GM23338 (cell line): Measurements from ENCODE around the gene ADCYAP1R1. TPM values are rescaled to one million over a fixed set of nuclear protein-coding genes. Genes with fewer than 3 reads are reported as not detected.

ENCODE experiments used
- ATAC-seq: fragments of 200-7000 bp; cut with Tn5 transposase; 3 replicates; pipeline ENCODE4 v1.9.1; 2020
- DNase-seq: peaks from one replicate; pipeline ENCODE4 v3.0.0-alpha.2; 2015; ENCODE audit warnings: low spot score
- H2AFZ ChIP-seq: fragments of 200-600 bp; sonication (generic); 2 replicates; pipeline ENCODE4 v1.8.0; 2016; ENCODE audit warnings: antibody characterized with exemption, mild to moderate bottlenecking, moderate library complexity
- H3F3A ChIP-seq: fragments of 200-600 bp; sonication (generic); replicated peaks from 2 replicates; pipeline ENCODE4 v1.8.0; 2017; ENCODE audit warnings: antibody characterized with exemption, mixed run types, low read depth
- H3K27ac ChIP-seq: fragments of 200-600 bp; sonication (generic); 2 replicates; pipeline ENCODE4 v1.6.1; 2016; ENCODE audit warnings: low read depth
- H3K27me3 ChIP-seq: fragments of 200-600 bp; sonication (generic); 2 replicates; pipeline ENCODE4 v1.8.0; 2016; ENCODE audit warnings: mild to moderate bottlenecking, mixed run types, moderate library complexity; ENCODE audit not compliant: insufficient read depth
- H3K36me3 ChIP-seq: fragments of 200-600 bp; sonication (generic); 2 replicates; pipeline ENCODE4 v1.8.0; 2016; ENCODE audit warnings: mild to moderate bottlenecking; ENCODE audit not compliant: insufficient read depth
- H3K4me1 ChIP-seq: fragments of 200-600 bp; sonication (generic); 2 replicates; pipeline ENCODE4 v1.8.0; 2016; ENCODE audit warnings: mild to moderate bottlenecking, moderate library complexity; ENCODE audit not compliant: insufficient read depth
- H3K4me2 ChIP-seq: fragments of 200-600 bp; sonication (generic); 2 replicates; pipeline ENCODE4 v1.7.1; 2017; ENCODE audit warnings: mixed run types
- H3K4me3 ChIP-seq: fragments of 200-600 bp; sonication (generic); 2 replicates; pipeline ENCODE4 v1.6.1; 2016; ENCODE audit warnings: mixed run types
- H3K79me2 ChIP-seq: fragments of 200-600 bp; sonication (generic); replicated peaks from 2 replicates; pipeline ENCODE4 v1.8.0; 2017; ENCODE audit warnings: mild to moderate bottlenecking; ENCODE audit not compliant: insufficient read depth
- H3K9me2 ChIP-seq: fragments of 200-600 bp; sonication (generic); 2 replicates; pipeline ENCODE4 v1.8.0; 2017; ENCODE audit not compliant: insufficient read depth
- H4K20me1 ChIP-seq: fragments of 200-600 bp; sonication (generic); replicated peaks from 2 replicates; pipeline ENCODE4 v1.8.0; 2017; ENCODE audit warnings: mild to moderate bottlenecking; ENCODE audit not compliant: insufficient read depth
- H3K27ac Mint-ChIP-seq: 2 replicates; pipeline ENCODE4 v1.8.0; 2020; ENCODE audit warnings: inconsistent platforms, mild to moderate bottlenecking, moderate library complexity, mixed read lengths
- H3K27me3 Mint-ChIP-seq: 3 replicates; pipeline ENCODE4 v1.8.0; 2022; ENCODE audit warnings: low read depth, mild to moderate bottlenecking, moderate library complexity, mixed read lengths, inconsistent platforms; ENCODE audit not compliant: insufficient read depth, poor library complexity
- H3K36me3 Mint-ChIP-seq: 3 replicates; pipeline ENCODE4 v1.8.0; 2021; ENCODE audit warnings: low read depth, mild to moderate bottlenecking, inconsistent platforms, moderate library complexity, mixed read lengths
- H3K4me1 Mint-ChIP-seq: 3 replicates; pipeline ENCODE4 v1.8.0; 2020; ENCODE audit warnings: mild to moderate bottlenecking, inconsistent platforms, mixed read lengths
- H3K4me3 Mint-ChIP-seq: 3 replicates; pipeline ENCODE4 v1.8.0; 2021; ENCODE audit warnings: moderate library complexity, mild to moderate bottlenecking, inconsistent platforms, mixed read lengths
- H3K9me3 Mint-ChIP-seq: 3 replicates; pipeline ENCODE4 v1.8.0; 2020; ENCODE audit warnings: moderate library complexity, mild to moderate bottlenecking, inconsistent platforms, mixed read lengths
- CREB1 ChIP-seq: fragments of 250-450 bp; sonication (Bioruptor Pico); IDR thresholded peaks from 2 replicates; pipeline ENCODE4 v1.5.0; 2020; ENCODE audit warnings: low read depth, mild to moderate bottlenecking, moderate library complexity
- EZH2 ChIP-seq: fragments of 200-600 bp; sonication (generic); IDR thresholded peaks from one replicate; pipeline ENCODE4 v1.8.0; 2017; ENCODE audit warnings: antibody characterized with exemption, mild to moderate bottlenecking, low read depth; ENCODE audit not compliant: unreplicated experiment
- EZH2phosphoT487 ChIP-seq: fragments of 200-600 bp; sonication (generic); IDR thresholded peaks from one replicate; pipeline ENCODE4 v1.8.1; 2018; ENCODE audit warnings: antibody characterized with exemption; ENCODE audit not compliant: unreplicated experiment
- JUNB ChIP-seq: IDR thresholded peaks from one replicate; pipeline ENCODE4 v1.6.1; 2016; ENCODE audit warnings: antibody characterized with exemption; ENCODE audit not compliant: unreplicated experiment
- NANOG ChIP-seq: IDR thresholded peaks from 2 replicates; pipeline ENCODE4 v1.6.1; 2016; ENCODE audit warnings: antibody characterized with exemption, borderline replicate concordance
- POLR2AphosphoS5 ChIP-seq: IDR thresholded peaks from 2 replicates; pipeline ENCODE4 v1.6.1; 2016; ENCODE audit warnings: antibody characterized with exemption, low read depth
- STAT1 ChIP-seq: IDR thresholded peaks from one replicate; pipeline ENCODE4 v1.6.1; 2016; ENCODE audit warnings: antibody characterized with exemption; ENCODE audit not compliant: unreplicated experiment
- ZNF114 ChIP-seq: fragments of 250-450 bp; sonication (Bioruptor Pico); IDR thresholded peaks from 2 replicates; pipeline ENCODE4 v1.5.0; 2020; ENCODE audit warnings: mild to moderate bottlenecking, moderate library complexity
- ZNF331 ChIP-seq: fragments of 250-450 bp; sonication (Bioruptor Pico); IDR thresholded peaks from 2 replicates; pipeline ENCODE4 v1.5.0; 2020; ENCODE audit warnings: low read depth, mild to moderate bottlenecking, moderate library complexity
- polyA plus RNA-seq: library from polyadenylated mRNA; unstranded; fragments of >200 nt; fragmentation: Nextera tagmentation; extraction: Ambion mirVana; gene quantifications from 2 replicates; pipeline ENCODE4 v1.2.1, GENCODE V29; 2016
- total RNA-seq: library from RNA; depleted of rRNA; stranded (reverse); fragments of >200 nt; shearing (Covaris generic); gene quantifications from 2 replicates; pipeline ENCODE4 v1.2.3, GENCODE V29; 2014
- TF ChIP-seq, protein P1 (sequence below): IDR thresholded peaks from one replicate; pipeline ENCODE4 v1.6.1; 2018; ENCODE audit warnings: antibody characterized with exemption; ENCODE audit not compliant: unreplicated experiment
- TF ChIP-seq, protein P2 (sequence below): IDR thresholded peaks from 2 replicates; pipeline ENCODE4 v1.6.1; 2016; ENCODE audit warnings: antibody characterized with exemption
- TF ChIP-seq, protein P3 (sequence below), 2 experiments: fragments of 200-600 bp in 1 of 2; sonication (generic) in 1 of 2; conservative IDR thresholded peaks; 2 replicates each; pipeline versions ENCODE4 v1.5.1 to v1.6.1; 2016 to 2017; ENCODE audit warnings: antibody characterized with exemption in 2 of 2, low read depth in 2 of 2, mild to moderate bottlenecking in 2 of 2, moderate library complexity in 1 of 2
- TF ChIP-seq, protein P4 (sequence below): fragments of 250-450 bp; sonication (Bioruptor Pico); IDR thresholded peaks from 2 replicates; pipeline ENCODE4 v1.5.0; 2020; ENCODE audit warnings: mild to moderate bottlenecking, moderate library complexity

Gene ADCYAP1R1
- total and polyA plus RNA-seq, 2 experiments from 2014 or later: 1.8 to 10.6 TPM

DNA sequence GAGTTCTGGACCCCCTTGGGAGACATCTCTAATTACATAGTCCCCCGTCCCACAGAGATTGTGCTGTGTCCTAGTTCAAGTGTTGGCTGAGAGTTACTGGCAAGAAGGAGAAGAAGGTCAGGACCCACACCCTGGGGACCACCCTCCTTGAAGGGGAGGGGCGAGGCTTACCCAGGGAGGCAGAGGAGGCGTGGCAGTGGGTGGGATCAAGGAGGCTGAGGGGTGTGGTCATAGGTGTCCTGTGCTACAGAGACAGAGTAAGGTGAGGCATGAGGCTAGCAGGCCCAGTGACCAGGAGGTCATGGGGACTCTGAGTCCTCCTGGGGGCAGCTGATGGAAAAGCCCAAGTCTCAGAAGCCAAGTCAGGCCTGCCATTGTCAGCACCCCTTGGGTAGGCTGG lies 29.4 kb upstream of the ADCYAP1R1 start:
- peaks cover 40% of the 10 kb centered on the region for H3K4me1 Mint-ChIP-seq
- H3K27me3 Mint-ChIP-seq: peaks cover 23% of the 10 kb centered on the region
- Histone ChIP-seq H3K4me2 (no peak overlapping the region), H3K27ac (no peak overlapping the region), H3K36me3 (no peaks in the 10 kb centered on the region), H3K27me3 (no peaks in the 10 kb centered on the region), H4K20me1 (no peaks in the 10 kb centered on the region), H3K79me2 (no peaks in the 10 kb centered on the region), H3K4me1 (peaks cover 17% of the 10 kb centered on the region), H3F3A (no peaks in the 10 kb centered on the region), H3K4me3 (no peak overlapping the region), H2AFZ (no peak overlapping the region), H3K9me2 (no peaks in the 10 kb centered on the region)
- DNase-seq: peak; percentile 26
- no peaks in the 10 kb centered on the region for H3K36me3 Mint-ChIP-seq
- ATAC-seq: peak; percentile 39
- no peak for TF ChIP-seq POLR2AphosphoS5
- TF ChIP-seq EZH2phosphoT487: no peak
- no peak for TF ChIP-seq STAT1
- TF ChIP-seq ZNF114 (CRISPR knock-in tag): no peak
- TF ChIP-seq, protein P1, sequence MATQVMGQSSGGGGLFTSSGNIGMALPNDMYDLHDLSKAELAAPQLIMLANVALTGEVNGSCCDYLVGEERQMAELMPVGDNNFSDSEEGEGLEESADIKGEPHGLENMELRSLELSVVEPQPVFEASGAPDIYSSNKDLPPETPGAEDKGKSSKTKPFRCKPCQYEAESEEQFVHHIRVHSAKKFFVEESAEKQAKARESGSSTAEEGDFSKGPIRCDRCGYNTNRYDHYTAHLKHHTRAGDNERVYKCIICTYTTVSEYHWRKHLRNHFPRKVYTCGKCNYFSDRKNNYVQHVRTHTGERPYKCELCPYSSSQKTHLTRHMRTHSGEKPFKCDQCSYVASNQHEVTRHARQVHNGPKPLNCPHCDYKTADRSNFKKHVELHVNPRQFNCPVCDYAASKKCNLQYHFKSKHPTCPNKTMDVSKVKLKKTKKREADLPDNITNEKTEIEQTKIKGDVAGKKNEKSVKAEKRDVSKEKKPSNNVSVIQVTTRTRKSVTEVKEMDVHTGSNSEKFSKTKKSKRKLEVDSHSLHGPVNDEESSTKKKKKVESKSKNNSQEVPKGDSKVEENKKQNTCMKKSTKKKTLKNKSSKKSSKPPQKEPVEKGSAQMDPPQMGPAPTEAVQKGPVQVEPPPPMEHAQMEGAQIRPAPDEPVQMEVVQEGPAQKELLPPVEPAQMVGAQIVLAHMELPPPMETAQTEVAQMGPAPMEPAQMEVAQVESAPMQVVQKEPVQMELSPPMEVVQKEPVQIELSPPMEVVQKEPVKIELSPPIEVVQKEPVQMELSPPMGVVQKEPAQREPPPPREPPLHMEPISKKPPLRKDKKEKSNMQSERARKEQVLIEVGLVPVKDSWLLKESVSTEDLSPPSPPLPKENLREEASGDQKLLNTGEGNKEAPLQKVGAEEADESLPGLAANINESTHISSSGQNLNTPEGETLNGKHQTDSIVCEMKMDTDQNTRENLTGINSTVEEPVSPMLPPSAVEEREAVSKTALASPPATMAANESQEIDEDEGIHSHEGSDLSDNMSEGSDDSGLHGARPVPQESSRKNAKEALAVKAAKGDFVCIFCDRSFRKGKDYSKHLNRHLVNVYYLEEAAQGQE: no peak
- TF ChIP-seq, protein P2, sequence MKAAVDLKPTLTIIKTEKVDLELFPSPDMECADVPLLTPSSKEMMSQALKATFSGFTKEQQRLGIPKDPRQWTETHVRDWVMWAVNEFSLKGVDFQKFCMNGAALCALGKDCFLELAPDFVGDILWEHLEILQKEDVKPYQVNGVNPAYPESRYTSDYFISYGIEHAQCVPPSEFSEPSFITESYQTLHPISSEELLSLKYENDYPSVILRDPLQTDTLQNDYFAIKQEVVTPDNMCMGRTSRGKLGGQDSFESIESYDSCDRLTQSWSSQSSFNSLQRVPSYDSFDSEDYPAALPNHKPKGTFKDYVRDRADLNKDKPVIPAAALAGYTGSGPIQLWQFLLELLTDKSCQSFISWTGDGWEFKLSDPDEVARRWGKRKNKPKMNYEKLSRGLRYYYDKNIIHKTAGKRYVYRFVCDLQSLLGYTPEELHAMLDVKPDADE: no peak
- TF ChIP-seq, protein P3, sequence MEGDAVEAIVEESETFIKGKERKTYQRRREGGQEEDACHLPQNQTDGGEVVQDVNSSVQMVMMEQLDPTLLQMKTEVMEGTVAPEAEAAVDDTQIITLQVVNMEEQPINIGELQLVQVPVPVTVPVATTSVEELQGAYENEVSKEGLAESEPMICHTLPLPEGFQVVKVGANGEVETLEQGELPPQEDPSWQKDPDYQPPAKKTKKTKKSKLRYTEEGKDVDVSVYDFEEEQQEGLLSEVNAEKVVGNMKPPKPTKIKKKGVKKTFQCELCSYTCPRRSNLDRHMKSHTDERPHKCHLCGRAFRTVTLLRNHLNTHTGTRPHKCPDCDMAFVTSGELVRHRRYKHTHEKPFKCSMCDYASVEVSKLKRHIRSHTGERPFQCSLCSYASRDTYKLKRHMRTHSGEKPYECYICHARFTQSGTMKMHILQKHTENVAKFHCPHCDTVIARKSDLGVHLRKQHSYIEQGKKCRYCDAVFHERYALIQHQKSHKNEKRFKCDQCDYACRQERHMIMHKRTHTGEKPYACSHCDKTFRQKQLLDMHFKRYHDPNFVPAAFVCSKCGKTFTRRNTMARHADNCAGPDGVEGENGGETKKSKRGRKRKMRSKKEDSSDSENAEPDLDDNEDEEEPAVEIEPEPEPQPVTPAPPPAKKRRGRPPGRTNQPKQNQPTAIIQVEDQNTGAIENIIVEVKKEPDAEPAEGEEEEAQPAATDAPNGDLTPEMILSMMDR (conservative IDR thresholded peaks at IDR 0.05; ENCODE audit: low read depth in 2 of 2): no peak
- TF ChIP-seq EZH2: no peak
- TF ChIP-seq, protein P4, sequence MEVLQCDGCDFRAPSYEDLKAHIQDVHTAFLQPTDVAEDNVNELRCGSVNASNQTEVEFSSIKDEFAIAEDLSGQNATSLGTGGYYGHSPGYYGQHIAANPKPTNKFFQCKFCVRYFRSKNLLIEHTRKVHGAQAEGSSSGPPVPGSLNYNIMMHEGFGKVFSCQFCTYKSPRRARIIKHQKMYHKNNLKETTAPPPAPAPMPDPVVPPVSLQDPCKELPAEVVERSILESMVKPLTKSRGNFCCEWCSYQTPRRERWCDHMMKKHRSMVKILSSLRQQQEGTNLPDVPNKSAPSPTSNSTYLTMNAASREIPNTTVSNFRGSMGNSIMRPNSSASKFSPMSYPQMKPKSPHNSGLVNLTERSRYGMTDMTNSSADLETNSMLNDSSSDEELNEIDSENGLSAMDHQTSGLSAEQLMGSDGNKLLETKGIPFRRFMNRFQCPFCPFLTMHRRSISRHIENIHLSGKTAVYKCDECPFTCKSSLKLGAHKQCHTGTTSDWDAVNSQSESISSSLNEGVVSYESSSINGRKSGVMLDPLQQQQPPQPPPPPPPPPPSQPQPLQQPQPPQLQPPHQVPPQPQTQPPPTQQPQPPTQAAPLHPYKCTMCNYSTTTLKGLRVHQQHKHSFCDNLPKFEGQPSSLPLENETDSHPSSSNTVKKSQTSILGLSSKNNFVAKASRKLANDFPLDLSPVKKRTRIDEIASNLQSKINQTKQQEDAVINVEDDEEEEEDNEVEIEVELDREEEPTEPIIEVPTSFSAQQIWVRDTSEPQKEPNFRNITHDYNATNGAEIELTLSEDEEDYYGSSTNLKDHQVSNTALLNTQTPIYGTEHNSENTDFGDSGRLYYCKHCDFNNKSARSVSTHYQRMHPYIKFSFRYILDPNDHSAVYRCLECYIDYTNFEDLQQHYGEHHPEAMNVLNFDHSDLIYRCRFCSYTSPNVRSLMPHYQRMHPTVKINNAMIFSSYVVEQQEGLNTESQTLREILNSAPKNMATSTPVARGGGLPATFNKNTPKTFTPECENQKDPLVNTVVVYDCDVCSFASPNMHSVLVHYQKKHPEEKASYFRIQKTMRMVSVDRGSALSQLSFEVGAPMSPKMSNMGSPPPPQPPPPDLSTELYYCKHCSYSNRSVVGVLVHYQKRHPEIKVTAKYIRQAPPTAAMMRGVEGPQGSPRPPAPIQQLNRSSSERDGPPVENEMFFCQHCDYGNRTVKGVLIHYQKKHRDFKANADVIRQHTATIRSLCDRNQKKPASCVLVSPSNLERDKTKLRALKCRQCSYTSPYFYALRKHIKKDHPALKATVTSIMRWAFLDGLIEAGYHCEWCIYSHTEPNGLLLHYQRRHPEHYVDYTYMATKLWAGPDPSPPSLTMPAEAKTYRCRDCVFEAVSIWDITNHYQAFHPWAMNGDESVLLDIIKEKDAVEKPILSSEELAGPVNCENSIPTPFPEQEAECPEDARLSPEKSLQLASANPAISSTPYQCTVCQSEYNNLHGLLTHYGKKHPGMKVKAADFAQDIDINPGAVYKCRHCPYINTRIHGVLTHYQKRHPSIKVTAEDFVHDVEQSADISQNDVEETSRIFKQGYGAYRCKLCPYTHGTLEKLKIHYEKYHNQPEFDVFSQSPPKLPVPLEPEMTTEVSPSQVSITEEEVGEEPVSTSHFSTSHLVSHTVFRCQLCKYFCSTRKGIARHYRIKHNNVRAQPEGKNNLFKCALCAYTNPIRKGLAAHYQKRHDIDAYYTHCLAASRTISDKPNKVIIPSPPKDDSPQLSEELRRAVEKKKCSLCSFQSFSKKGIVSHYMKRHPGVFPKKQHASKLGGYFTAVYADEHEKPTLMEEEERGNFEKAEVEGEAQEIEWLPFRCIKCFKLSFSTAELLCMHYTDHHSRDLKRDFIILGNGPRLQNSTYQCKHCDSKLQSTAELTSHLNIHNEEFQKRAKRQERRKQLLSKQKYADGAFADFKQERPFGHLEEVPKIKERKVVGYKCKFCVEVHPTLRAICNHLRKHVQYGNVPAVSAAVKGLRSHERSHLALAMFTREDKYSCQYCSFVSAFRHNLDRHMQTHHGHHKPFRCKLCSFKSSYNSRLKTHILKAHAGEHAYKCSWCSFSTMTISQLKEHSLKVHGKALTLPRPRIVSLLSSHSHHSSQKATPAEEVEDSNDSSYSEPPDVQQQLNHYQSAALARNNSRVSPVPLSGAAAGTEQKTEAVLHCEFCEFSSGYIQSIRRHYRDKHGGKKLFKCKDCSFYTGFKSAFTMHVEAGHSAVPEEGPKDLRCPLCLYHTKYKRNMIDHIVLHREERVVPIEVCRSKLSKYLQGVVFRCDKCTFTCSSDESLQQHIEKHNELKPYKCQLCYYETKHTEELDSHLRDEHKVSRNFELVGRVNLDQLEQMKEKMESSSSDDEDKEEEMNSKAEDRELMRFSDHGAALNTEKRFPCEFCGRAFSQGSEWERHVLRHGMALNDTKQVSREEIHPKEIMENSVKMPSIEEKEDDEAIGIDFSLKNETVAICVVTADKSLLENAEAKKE (CRISPR knock-in tag): no peak
- no peak for TF ChIP-seq CREB1 (CRISPR knock-in tag)
- no peak for TF ChIP-seq NANOG
- TF ChIP-seq JUNB: no peak
- TF ChIP-seq ZNF331: no peak
- no peaks in the 10 kb centered on the region for H3K9me3 Mint-ChIP-seq
- H3K4me3 Mint-ChIP-seq: no peak overlapping the region
- H3K27ac Mint-ChIP-seq: no peak overlapping the region
